22Rv1 (cell line): Measurements from ENCODE around the gene C7.

Experiments used
- ZFX ChIP-seq: fragments of 450-650 bp; IDR thresholded peaks from 2 replicates; pipeline ENCODE4 v1.6.1; 2017; ENCODE audit warnings: antibody characterized with exemption, borderline replicate concordance
- TF ChIP-seq, protein P1 (sequence below): fragments of 450-650 bp; IDR thresholded peaks from 2 replicates; pipeline ENCODE4 v1.5.1; 2017; ENCODE audit warnings: mild to moderate bottlenecking

DNA sequence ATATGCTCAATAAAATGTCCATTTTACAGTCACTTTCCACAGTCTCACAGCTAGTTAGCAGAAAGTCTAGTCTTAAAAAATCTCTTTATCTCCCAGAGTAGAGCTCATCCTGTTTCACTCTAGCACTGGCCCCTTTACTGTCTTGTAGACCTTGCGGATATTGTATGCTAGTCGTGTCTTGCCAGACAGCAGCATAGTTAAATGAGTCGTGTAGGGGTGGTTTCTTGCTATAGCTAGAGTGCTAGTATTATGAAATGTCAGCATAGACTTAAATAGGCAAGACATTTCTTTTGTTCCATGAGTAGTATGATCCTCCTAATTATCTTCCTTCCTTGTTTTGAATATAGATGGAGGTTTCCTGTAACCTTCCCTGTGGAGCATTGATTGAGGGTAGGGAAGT, 77.4 kb downstream of the C7 start:
- TF ChIP-seq, protein P1, sequence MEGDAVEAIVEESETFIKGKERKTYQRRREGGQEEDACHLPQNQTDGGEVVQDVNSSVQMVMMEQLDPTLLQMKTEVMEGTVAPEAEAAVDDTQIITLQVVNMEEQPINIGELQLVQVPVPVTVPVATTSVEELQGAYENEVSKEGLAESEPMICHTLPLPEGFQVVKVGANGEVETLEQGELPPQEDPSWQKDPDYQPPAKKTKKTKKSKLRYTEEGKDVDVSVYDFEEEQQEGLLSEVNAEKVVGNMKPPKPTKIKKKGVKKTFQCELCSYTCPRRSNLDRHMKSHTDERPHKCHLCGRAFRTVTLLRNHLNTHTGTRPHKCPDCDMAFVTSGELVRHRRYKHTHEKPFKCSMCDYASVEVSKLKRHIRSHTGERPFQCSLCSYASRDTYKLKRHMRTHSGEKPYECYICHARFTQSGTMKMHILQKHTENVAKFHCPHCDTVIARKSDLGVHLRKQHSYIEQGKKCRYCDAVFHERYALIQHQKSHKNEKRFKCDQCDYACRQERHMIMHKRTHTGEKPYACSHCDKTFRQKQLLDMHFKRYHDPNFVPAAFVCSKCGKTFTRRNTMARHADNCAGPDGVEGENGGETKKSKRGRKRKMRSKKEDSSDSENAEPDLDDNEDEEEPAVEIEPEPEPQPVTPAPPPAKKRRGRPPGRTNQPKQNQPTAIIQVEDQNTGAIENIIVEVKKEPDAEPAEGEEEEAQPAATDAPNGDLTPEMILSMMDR, result no peak
- no peak for TF ChIP-seq ZFX
